ENCODE results near the gene PRSS8.

PRSS8 gene

DNA sequence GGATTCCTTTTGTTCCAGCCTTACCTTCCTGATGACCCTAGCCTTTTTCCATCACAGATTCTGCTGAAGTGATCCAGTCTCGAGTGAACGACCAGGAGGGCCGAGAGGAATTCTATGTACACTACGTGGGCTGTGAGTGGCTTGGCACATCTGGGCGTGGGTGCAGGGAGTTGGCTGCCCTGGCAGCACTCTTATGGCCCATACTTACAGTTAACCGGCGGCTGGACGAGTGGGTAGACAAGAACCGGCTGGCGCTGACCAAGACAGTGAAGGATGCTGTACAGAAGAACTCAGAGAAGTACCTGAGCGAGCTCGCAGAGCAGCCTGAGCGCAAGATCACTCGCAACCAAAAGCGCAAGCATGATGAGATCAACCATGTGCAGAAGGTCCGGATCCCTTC lies 15.4 kb downstream of the PRSS8 start:
- no peak for DNase-seq (ENCODE audit: low read depth)
- H3K9me3 ChIP-seq (ENCODE audit: control insufficient read depth, low read length): no peaks in the 10 kb centered on the region

DNA sequence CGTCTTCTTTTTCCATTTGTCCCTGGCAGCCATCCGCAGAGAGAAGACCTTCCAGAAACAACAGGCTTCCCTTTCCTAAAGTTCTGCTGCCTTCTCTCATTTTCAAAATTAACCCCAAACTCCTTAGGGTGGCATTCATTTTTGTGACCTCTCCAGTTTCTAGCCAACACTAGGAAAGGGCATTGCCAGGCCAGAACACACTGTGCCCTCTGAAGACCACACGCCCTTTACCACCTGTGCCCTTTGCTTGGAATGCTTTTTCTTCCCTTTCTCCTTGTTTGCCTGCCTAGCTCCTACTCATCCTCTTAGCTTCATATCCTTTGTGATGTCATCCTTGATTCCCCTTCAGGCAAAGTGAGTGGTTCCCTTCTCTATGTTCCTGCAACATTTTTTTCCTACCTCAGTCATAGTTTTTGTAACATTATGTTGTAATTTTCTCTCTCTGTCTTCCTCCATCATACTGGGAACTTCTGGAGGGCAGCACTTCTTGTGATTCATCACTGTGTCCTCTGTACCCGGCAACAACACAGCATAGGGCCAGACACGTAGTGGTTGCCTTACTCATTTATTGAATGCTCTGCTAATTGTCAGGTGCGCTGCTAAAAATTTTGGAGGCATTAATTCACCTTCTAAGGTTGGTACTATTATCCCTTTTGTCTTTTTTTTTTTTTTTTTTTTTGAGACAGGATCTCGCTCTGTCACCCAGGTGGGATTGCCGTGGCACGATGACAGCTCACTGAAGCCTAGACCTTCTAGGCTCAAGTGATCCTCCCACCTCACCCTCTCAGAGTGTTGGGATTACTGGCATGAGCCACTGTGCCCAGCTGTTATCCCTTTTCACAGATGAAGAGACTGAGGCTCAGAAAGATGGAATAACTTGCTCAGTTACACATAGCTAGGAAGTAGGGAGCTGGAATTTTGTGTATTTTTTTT lies 17.0 kb downstream of the PRSS8 start:
- peak overlapping the region; percentile 96 for H3K9ac ChIP-seq (ENCODE audit: low read length)
- peaks cover 35% of the 10 kb centered on the region for H3K36me3 ChIP-seq (ENCODE audit: control insufficient read depth, insufficient read depth, low read length, severe bottlenecking)
- peaks cover 12% of the 10 kb centered on the region for H3K4me1 ChIP-seq (ENCODE audit: control insufficient read depth, insufficient read depth, low read length)
- peak; percentile 83 for DNase-seq (ENCODE audit: low read depth)
- no peaks in the 10 kb centered on the region for H3K9me3 ChIP-seq (ENCODE audit: control insufficient read depth, low read length)
- no peaks in the 10 kb centered on the region for H3K27me3 ChIP-seq (replicated peaks; ENCODE audit: control insufficient read depth, insufficient read depth, low read length)
- peak overlapping the region; percentile 91 for H3K4me3 ChIP-seq (ENCODE audit: low read length)

More for the DNA sequence above, 15.4 kb downstream of the PRSS8 start:
- Histone ChIP-seq H3K9ac (ENCODE audit: low read length) (no peak overlapping the region), H3K4me3 (ENCODE audit: low read length) (no peak overlapping the region), H3K4me1 (ENCODE audit: control insufficient read depth, insufficient read depth, low read length) (peaks cover 12% of the 10 kb centered on the region), H3K27me3 (replicated peaks; ENCODE audit: control insufficient read depth, insufficient read depth, low read length) (no peaks in the 10 kb centered on the region), H3K36me3 (ENCODE audit: control insufficient read depth, insufficient read depth, low read length, severe bottlenecking) (peaks cover 42% of the 10 kb centered on the region)

DNA sequence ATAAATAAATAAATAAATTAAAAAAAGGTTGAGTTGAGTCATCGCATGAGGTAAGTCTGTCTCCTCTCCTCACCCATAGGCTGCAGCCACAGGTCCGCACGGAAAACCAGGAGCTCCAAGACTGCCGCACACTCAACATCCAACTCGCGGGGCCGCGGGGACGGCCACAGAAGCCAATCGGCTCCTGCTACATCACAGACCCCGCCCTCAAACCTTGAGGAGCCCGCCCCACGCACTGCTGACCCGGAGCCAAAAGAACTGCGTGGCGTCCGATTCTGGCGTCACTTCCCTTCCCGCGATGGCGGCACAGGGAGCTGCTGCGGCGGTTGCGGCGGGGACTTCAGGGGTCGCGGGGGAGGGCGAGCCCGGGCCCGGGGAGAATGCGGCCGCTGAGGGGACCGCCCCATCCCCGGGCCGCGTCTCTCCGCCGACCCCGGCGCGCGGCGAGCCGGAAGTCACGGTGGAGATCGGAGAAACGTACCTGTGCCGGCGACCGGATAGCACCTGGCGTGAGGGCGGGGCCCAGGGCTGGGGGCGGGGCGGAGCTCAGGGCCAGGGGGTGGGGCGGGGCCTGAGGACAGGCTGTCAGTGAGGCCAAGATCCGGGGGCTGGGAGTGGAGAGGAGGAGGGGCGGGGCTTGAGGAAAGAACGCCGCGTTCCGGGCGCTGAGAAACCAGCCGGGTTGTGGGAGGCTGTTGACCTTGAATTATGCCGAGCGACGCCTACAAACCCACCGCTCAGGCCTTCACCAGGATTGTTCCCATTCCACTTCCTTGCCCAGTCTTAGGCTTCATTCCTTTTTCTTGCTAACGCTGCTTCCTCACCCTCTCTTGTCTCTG lies 17.9 kb downstream of the PRSS8 start, which contains the start of gene KAT8:
Gene KAT8, plus strand, starts transcription at position 281 of the 839 bp plus-strand sequence. Its CDS starts 18 bp downstream, at position 299.
- H3K4me3 ChIP-seq (ENCODE audit: low read length): peak within 1 kb of the TSS; percentile 91
- H3K9me3 ChIP-seq (ENCODE audit: control insufficient read depth, low read length): no peaks in the 10 kb centered on the region
- H3K9ac ChIP-seq (ENCODE audit: low read length): peak within 1 kb of the TSS; percentile 96
- peak; percentile 99 for DNase-seq (ENCODE audit: low read depth)
- peaks cover 40% of the 10 kb centered on the region for H3K36me3 ChIP-seq (ENCODE audit: control insufficient read depth, insufficient read depth, low read length, severe bottlenecking)
- peaks cover 12% of the 10 kb centered on the region for H3K4me1 ChIP-seq (ENCODE audit: control insufficient read depth, insufficient read depth, low read length)
- no peaks in the 10 kb centered on the region for H3K27me3 ChIP-seq (replicated peaks; ENCODE audit: control insufficient read depth, insufficient read depth, low read length)

DNA sequence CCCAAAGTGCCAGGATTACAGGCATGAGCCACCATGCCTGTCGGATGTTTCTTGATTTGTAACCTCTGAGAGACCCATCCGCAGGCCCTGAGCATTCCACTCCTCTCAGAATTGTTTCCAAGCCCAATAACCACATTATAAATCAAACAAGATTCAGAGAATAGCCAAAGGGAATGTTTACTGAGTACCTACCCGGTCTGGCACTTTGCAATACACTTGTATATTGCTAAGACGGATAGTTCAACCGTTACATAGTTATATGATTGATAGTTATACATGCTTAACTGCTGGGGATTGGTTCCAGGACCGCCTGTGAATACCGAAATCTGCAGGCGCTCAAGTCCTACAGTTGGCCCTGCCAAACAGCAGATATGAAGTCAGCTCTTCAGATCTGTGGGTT lies 21.1 kb downstream of the PRSS8 start:
- no peak for DNase-seq (ENCODE audit: low read depth)
- no peaks in the 10 kb centered on the region for H3K27me3 ChIP-seq (replicated peaks; ENCODE audit: control insufficient read depth, insufficient read depth, low read length)
- peaks cover 12% of the 10 kb centered on the region for H3K4me1 ChIP-seq (ENCODE audit: control insufficient read depth, insufficient read depth, low read length)
- H3K36me3 ChIP-seq (ENCODE audit: control insufficient read depth, insufficient read depth, low read length, severe bottlenecking): peaks cover 43% of the 10 kb centered on the region
- H3K9ac ChIP-seq (ENCODE audit: low read length): no peak overlapping the region
- H3K4me3 ChIP-seq (ENCODE audit: low read length): no peak overlapping the region
- no peaks in the 10 kb centered on the region for H3K9me3 ChIP-seq (ENCODE audit: control insufficient read depth, low read length)

DNA sequence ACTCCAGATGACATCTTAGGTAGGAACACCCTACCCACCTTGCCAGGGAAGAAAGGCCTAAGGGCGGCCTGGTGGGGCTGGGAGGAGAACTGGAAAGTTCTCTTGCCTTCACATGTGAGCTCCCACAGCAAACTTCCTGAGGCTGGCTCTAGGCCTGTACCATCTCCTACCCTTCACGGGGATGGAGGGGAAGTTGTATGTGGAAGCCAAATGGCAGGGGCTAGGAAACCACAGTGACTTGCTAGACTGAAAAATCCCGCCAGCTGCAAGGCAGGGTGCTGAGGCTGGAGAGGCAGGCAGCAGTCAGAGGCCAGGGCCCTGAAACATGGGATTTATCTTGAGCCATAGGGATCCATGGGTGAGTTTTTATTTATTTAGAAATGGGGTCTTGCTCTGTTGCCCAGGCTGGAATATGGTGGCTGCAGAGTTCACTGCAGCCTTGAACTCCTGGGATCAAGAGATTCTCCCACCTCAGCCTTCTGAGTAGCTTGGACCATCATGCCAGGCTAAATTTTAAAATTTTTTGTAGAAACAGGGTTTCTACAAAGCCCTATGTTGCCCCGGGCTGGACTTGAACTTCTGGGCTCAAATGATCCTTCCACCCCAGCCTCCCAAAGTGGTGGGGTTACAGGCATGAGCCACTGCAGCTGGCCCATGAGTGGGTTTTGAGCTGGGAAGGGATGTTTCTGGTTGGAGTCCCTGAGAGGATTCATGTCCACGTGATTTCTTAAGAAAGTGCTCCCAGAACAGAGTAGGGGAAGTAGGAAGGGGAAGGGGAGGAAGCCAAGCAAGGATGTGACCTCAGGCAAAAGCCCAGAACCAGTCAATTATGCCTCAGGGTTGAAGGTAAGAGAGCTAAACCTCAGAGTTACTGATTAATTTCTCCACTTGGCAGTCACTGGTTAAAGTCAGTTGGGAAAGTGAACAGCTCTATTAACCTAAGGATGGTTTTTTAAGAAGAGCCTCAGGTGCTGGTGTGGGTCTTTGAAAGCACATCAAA lies 22.1 kb downstream of the PRSS8 start:
- H3K4me3 ChIP-seq (ENCODE audit: low read length): no peak overlapping the region
- H3K9ac ChIP-seq (ENCODE audit: low read length): no peak overlapping the region
- peaks cover 13% of the 10 kb centered on the region for H3K4me1 ChIP-seq (ENCODE audit: control insufficient read depth, insufficient read depth, low read length)
- DNase-seq (ENCODE audit: low read depth): no peak
- H3K36me3 ChIP-seq (ENCODE audit: control insufficient read depth, insufficient read depth, low read length, severe bottlenecking): peaks cover 38% of the 10 kb centered on the region
- H3K9me3 ChIP-seq (ENCODE audit: control insufficient read depth, low read length): no peaks in the 10 kb centered on the region
- no peaks in the 10 kb centered on the region for H3K27me3 ChIP-seq (replicated peaks; ENCODE audit: control insufficient read depth, insufficient read depth, low read length)

DNA sequence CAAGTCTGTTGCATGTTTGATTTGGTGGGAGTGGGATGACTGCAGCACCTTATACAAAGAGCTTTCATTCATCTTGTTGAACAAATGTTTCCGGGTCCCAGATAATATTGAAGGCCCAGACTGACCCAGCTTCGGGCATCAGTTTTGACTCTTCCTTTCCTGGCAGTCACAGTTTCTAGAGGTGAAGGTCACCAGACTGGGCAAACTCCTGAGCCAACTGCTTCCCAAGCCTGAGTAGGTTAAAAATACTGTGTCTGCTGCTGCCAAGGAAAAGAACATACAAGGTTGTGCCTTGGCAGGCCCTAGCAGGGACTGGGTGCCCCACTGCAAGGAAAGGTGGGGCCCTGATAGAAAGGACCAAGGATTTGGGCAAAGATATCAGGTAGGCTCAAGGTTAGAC lies 22.8 kb downstream of the PRSS8 start:
- DNase-seq (ENCODE audit: low read depth): no peak
- peaks cover 8% of the 10 kb centered on the region for H3K4me1 ChIP-seq (ENCODE audit: control insufficient read depth, insufficient read depth, low read length)
- H3K4me3 ChIP-seq (ENCODE audit: low read length): no peak overlapping the region
- no peak overlapping the region for H3K9ac ChIP-seq (ENCODE audit: low read length)
- no peaks in the 10 kb centered on the region for H3K9me3 ChIP-seq (ENCODE audit: control insufficient read depth, low read length)
- peaks cover 38% of the 10 kb centered on the region for H3K36me3 ChIP-seq (ENCODE audit: control insufficient read depth, insufficient read depth, low read length, severe bottlenecking)
- no peaks in the 10 kb centered on the region for H3K27me3 ChIP-seq (replicated peaks; ENCODE audit: control insufficient read depth, insufficient read depth, low read length)

DNA sequence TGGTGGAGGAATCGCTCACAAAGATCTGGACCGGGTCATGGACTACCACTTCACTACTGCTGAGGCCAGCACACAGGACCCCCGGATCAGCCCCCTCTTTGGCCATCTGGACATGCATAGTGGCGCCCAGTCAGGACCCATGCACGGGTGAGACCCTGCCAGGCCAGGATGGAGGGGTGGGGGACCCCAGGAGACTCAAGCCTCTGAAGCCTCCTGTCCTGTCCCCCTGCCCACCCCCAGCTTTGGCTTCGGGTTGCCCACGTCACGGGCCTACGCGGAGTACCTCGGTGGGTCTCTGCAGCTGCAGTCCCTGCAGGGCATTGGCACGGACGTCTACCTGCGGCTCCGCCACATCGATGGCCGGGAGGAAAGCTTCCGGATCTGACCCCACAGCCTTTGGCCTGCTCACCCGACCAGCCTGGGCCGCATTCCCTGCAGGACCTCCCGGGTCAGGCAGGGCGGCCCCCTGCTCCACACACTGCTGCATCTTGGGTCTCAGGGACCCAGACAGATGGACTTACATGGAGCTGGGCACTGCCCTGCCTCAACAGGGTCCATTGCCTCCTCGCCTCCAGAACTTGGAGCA lies 23.6 kb downstream of the PRSS8 start:
- peaks cover 8% of the 10 kb centered on the region for H3K4me1 ChIP-seq (ENCODE audit: control insufficient read depth, insufficient read depth, low read length)

DNA sequence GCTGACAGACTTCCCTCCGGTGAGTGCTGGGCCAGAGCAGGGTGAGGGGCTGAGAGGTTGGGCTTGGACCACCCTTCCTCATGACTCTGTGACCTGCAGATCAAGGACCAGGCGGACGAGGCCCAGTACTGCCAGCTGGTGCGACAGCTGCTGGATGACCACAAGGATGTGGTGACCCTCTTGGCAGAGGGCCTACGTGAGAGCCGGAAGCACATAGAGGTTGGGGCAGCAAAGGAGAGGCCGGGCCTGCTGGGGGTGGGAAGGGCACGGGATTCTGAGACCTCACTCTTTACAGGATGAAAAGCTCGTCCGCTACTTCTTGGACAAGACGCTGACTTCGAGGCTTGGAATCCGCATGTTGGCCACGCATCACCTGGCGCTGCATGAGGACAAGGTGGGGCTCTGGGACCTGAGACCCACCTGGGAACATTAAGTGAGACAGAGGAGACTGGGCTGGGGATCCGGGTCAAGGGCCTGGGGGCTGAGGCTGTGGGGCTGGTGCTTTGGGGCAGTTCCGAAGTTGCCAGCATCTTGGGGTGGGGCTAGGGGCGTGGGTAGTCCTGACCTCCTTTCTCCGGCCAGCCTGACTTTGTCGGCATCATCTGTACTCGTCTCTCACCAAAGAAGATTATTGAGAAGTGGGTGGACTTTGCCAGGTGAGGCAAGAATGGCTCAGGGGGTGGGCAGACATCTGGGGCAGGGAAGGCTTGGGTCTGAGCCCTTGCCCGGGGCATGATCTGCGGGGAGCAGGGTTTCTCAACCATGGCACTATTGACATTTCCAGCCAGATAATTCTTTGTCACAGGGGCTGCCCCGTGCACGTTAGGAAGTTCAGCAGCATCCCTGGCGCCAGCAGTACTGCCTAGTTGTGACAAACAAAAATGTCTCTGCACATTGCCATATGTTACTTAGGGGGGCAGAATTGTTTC lies 25.2 kb downstream of the PRSS8 start:
- Histone ChIP-seq H3K9ac (ENCODE audit: low read length) (no peak overlapping the region), H3K36me3 (ENCODE audit: control insufficient read depth, insufficient read depth, low read length, severe bottlenecking) (peaks cover 38% of the 10 kb centered on the region), H3K4me1 (ENCODE audit: control insufficient read depth, insufficient read depth, low read length) (peaks cover 8% of the 10 kb centered on the region), H3K9me3 (ENCODE audit: control insufficient read depth, low read length) (no peaks in the 10 kb centered on the region), H3K27me3 (replicated peaks; ENCODE audit: control insufficient read depth, insufficient read depth, low read length) (no peaks in the 10 kb centered on the region), H3K4me3 (ENCODE audit: low read length) (no peak overlapping the region)
- no peak for DNase-seq (ENCODE audit: low read depth)

More for the DNA sequence above, 23.6 kb downstream of the PRSS8 start:
- no peak for DNase-seq (ENCODE audit: low read depth)
- Histone ChIP-seq H3K9me3 (ENCODE audit: control insufficient read depth, low read length) (no peaks in the 10 kb centered on the region), H3K4me3 (ENCODE audit: low read length) (no peak overlapping the region), H3K36me3 (ENCODE audit: control insufficient read depth, insufficient read depth, low read length, severe bottlenecking) (peaks cover 38% of the 10 kb centered on the region), H3K9ac (ENCODE audit: low read length) (no peak overlapping the region), H3K27me3 (replicated peaks; ENCODE audit: control insufficient read depth, insufficient read depth, low read length) (no peaks in the 10 kb centered on the region)

DNA sequence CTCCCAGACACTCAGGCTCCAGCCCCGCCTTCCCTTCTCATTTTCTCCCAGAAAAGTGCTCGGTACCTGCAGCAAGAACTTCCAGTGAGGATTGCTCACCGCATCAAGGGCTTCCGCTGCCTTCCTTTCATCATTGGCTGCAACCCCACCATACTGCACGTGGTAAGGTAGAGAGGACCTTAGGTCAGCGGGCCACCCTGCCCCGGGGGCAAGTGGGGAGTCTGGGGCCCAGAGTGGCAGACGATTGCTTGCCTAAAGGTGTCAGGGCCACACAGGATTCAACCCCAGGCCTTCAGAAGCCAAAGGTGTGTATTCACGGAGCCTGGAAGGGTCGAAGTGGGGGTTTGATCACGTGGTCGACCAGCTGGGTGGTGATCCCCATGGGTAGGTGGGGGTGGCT lies 25.9 kb downstream of the PRSS8 start:
- Histone ChIP-seq H3K36me3 (ENCODE audit: control insufficient read depth, insufficient read depth, low read length, severe bottlenecking) (peaks cover 38% of the 10 kb centered on the region), H3K9me3 (ENCODE audit: control insufficient read depth, low read length) (no peaks in the 10 kb centered on the region), H3K27me3 (replicated peaks; ENCODE audit: control insufficient read depth, insufficient read depth, low read length) (no peaks in the 10 kb centered on the region), H3K9ac (ENCODE audit: low read length) (no peak overlapping the region), H3K4me1 (ENCODE audit: control insufficient read depth, insufficient read depth, low read length) (peaks cover 8% of the 10 kb centered on the region), H3K4me3 (ENCODE audit: low read length) (peak overlapping the region; percentile 90)
- no peak for DNase-seq (ENCODE audit: low read depth)

Data from adipocyte (in vitro differentiated cells).